A549 (cell line): ENCODE measurements around the gene KCNJ6. TPM values are rescaled to one million over a fixed set of nuclear protein-coding genes. Genes with fewer than 3 reads are reported as not detected.

Source experiments
- ATAC-seq, 2 experiments: fragments of 200-7000 bp in 1 of 2; fragments of >200 bp in 1 of 2; cut with Nextera tagmentation in 1 of 2; cut with Tn5 transposase in 1 of 2; 3 replicates each; pipeline versions ENCODE4 v1.8.0 to v1.9.1; 2018 to 2020; ENCODE audit warnings: mild to moderate bottlenecking in 1 of 2, moderate library complexity in 1 of 2
- CTCF ChIA-PET: fragments of 300-600 bp; sonication (Branson Sonifier 250); formaldehyde crosslinking; extraction: SDS; loops from one replicate; lab custom pipeline; 2021; ENCODE audit warnings: antibody characterized with exemption, inconsistent platforms; lab: Yijun Ruan, JAX
- POLR2A ChIA-PET: fragments of 350-600 bp; formaldehyde crosslinking; extraction: SDS; loops from one replicate; lab custom pipeline; 2021; ENCODE audit warnings: antibody characterized with exemption, inconsistent platforms; lab: Yijun Ruan, JAX
- DNase-seq, 2 experiments: peaks; one replicate each; pipeline versions ENCODE4 v3.0.0 to v3.0.0-alpha.2; 2011 to 2016; ENCODE audit warnings: low read depth in 1 of 2, low spot score in 1 of 2
- FAIRE-seq: peaks from 2 replicates; lab custom pipeline; 2011; peaks lifted over from hg19 to GRCh38; lab: Jason Lieb, UNC
- H3K27ac ChIP-seq, 2 experiments: fragments of >200 bp; sonication (Bioruptor Twin); formaldehyde crosslinking; 3 replicates each; pipeline ENCODE4 v1.5.1; 2016 to 2017
- H3K4me1 ChIP-seq: fragments of >200 bp; sonication (Bioruptor Twin); formaldehyde crosslinking; 3 replicates; pipeline ENCODE4 v1.6.1; 2016
- H3K4me2 ChIP-seq: fragments of >200 bp; sonication (Bioruptor Twin); formaldehyde crosslinking; 3 replicates; pipeline ENCODE4 v1.6.1; 2016
- H3K4me3 ChIP-seq: fragments of >200 bp; sonication (Bioruptor Twin); formaldehyde crosslinking; 3 replicates; pipeline ENCODE4 v1.5.1; 2016
- H3K9me3 ChIP-seq: fragments of >200 bp; sonication (Bioruptor Twin); formaldehyde crosslinking; 3 replicates; pipeline ENCODE4 v1.6.1; 2016
- CBX2 ChIP-seq: fragments of 200-600 bp; sonication (generic); IDR thresholded peaks from 2 replicates; pipeline ENCODE4 v1.6.1; 2016; ENCODE audit warnings: low read depth, mild to moderate bottlenecking, borderline replicate concordance
- CHD2 ChIP-seq: fragments of 150-350 bp; IDR thresholded peaks from 2 replicates; pipeline ENCODE4 v1.6.1; 2014; ENCODE audit warnings: low read length; ENCODE audit not compliant: partially characterized antibody
- EHMT2 ChIP-seq: fragments of 200-600 bp; sonication (generic); IDR thresholded peaks from 2 replicates; pipeline ENCODE4 v1.6.1; 2016; ENCODE audit warnings: antibody characterized with exemption, low read depth, mild to moderate bottlenecking, moderate library complexity
- FOSB ChIP-seq: fragments of 250-450 bp; sonication (Bioruptor Pico); IDR thresholded peaks from 2 replicates; pipeline ENCODE4 v1.5.0; 2020; ENCODE audit warnings: mild to moderate bottlenecking, moderate library complexity
- FOSL2 ChIP-seq, 2 experiments: fragments of 450-650 bp in 1 of 2; fragments of >200 bp in 1 of 2; sonication (Bioruptor Twin) in 1 of 2; formaldehyde crosslinking; IDR thresholded peaks; 2 replicates each; pipeline versions ENCODE4 v1.5.0 to v1.6.1; 2016 to 2020; ENCODE audit warnings: mild to moderate bottlenecking in 1 of 2, moderate library complexity in 1 of 2
- GATA3 ChIP-seq: IDR thresholded peaks from 2 replicates; pipeline ENCODE4 v1.6.1; 2012; ENCODE audit warnings: borderline replicate concordance
- HDAC2 ChIP-seq: fragments of 200-600 bp; sonication (generic); IDR thresholded peaks from 2 replicates; pipeline ENCODE4 v1.6.1; 2016
- HOXB5 ChIP-seq: fragments of 250-450 bp; sonication (Bioruptor Pico); IDR thresholded peaks from 2 replicates; pipeline ENCODE4 v1.5.0; 2020; ENCODE audit warnings: mild to moderate bottlenecking, moderate library complexity
- JUNB ChIP-seq: fragments of >200 bp; sonication (Bioruptor Twin); formaldehyde crosslinking; IDR thresholded peaks from 2 replicates; pipeline ENCODE4 v1.6.1; 2016
- KDM5A ChIP-seq: fragments of 200-600 bp; sonication (generic); IDR thresholded peaks from 2 replicates; pipeline ENCODE4 v1.6.1; 2016; ENCODE audit warnings: antibody characterized with exemption, mild to moderate bottlenecking
- MAFK ChIP-seq: fragments of 450-650 bp; IDR thresholded peaks from 2 replicates; pipeline ENCODE4 v1.6.1; 2014; ENCODE audit not compliant: partially characterized antibody
- NPAS2 ChIP-seq: fragments of 250-450 bp; sonication (Bioruptor Pico); IDR thresholded peaks from 2 replicates; pipeline ENCODE4 v1.8.0; 2022; ENCODE audit warnings: mild to moderate bottlenecking, moderate library complexity, borderline replicate concordance
- PHF8 ChIP-seq: fragments of 200-600 bp; sonication (generic); IDR thresholded peaks from 2 replicates; pipeline ENCODE4 v1.6.1; 2016; ENCODE audit warnings: low read depth, mild to moderate bottlenecking, antibody characterized with exemption, moderate library complexity, borderline replicate concordance
- POLR2A ChIP-seq: IDR thresholded peaks from 2 replicates; pipeline ENCODE4 v1.6.1; 2012; ENCODE audit warnings: mild to moderate bottlenecking, low read length
- RAD21 ChIP-seq, 2 experiments: fragments of >200 bp in 1 of 2; sonication (Bioruptor Twin) in 1 of 2; formaldehyde crosslinking in 1 of 2; IDR thresholded peaks in 1 of 2; conservative IDR thresholded peaks in 1 of 2; 2 replicates in 1 of 2; 3 replicates in 1 of 2; pipeline ENCODE4 v1.6.1; 2012 to 2018; ENCODE audit warnings: inconsistent platforms in 1 of 2
- RARB ChIP-seq: fragments of 250-450 bp; sonication (Bioruptor Pico); IDR thresholded peaks from 2 replicates; pipeline ENCODE4 v1.8.0; 2021; ENCODE audit warnings: mild to moderate bottlenecking, moderate library complexity
- TFCP2L1 ChIP-seq: fragments of 250-450 bp; sonication (Bioruptor Pico); IDR thresholded peaks from 2 replicates; pipeline ENCODE4 v1.5.0; 2021; ENCODE audit warnings: mild to moderate bottlenecking
- TP53 ChIP-seq: fragments of 250-450 bp; sonication (Bioruptor Pico); IDR thresholded peaks from 2 replicates; pipeline ENCODE4 v1.5.0; 2021; ENCODE audit warnings: mild to moderate bottlenecking, moderate library complexity
- ZSCAN20 ChIP-seq: fragments of 250-450 bp; sonication (Bioruptor Pico); IDR thresholded peaks from 2 replicates; pipeline ENCODE4 v1.8.0; 2022; ENCODE audit warnings: mild to moderate bottlenecking, moderate library complexity
- WGBS: methylation state at CpG from one replicate; pipeline ENCODE4 v1.1.6; 2017; ENCODE audit errors: missing lambda C conversion rate; 5-methylcytosine and 5-hydroxymethylcytosine counted together
- polyA plus RNA-seq, 4 experiments: library from polyadenylated mRNA; depleted of rRNA in 3 of 4; stranded (reverse); fragments of >200 nt; fragmentation: RNase III in 1 of 4; extraction: RNeasy Plus Mini Kit Qiagen cat#74134 plus additional on column Dnase treatment in 1 of 4; gene quantifications; 2 replicates in 3 of 4; 3 replicates in 1 of 4; pipeline ENCODE4 v1.2.3, GENCODE V29; 2011 to 2017
- TF ChIP-seq, protein P1 (sequence below): fragments of >200 bp; sonication (Bioruptor Twin); formaldehyde crosslinking; IDR thresholded peaks from 3 replicates; pipeline ENCODE4 v1.5.1; 2016
- TF ChIP-seq, protein P2 (sequence below): fragments of >200 bp; sonication (Bioruptor Twin); formaldehyde crosslinking; IDR thresholded peaks from 3 replicates; pipeline ENCODE4 v1.6.1; 2016

KCNJ6 gene
- polyA plus RNA-seq, 2 of the 4 experiments (the other 2 are of a cell fraction), result 0.68 to 1.4 TPM

GRCh38 chr21:37888659-37889058 is 27.6 kb downstream of the KCNJ6 start:
- no peak for TF ChIP-seq RARB (CRISPR knock-in tag)
- TF ChIP-seq CBX2, result no peak
- TF ChIP-seq KDM5A, result no peak
- TF ChIP-seq GATA3, result no peak
- no peak for TF ChIP-seq POLR2A
- TF ChIP-seq HOXB5 (CRISPR knock-in tag), result no peak
- no peak for TF ChIP-seq MAFK
- TF ChIP-seq RAD21 (conservative IDR thresholded peaks at IDR 0.05 in 1 of 2, IDR thresholded peaks at IDR 0.05 in 1 of 2), result no peak
- TF ChIP-seq FOSL2 (IDR thresholded peaks at IDR 0.05), result no peak
- no peak for TF ChIP-seq FOSL2 (CRISPR knock-in tag; IDR thresholded peaks at IDR 0.05)
- TF ChIP-seq PHF8, result no peak
- TF ChIP-seq JUNB, result no peak
- no peak for TF ChIP-seq HDAC2
- TF ChIP-seq, protein P1, sequence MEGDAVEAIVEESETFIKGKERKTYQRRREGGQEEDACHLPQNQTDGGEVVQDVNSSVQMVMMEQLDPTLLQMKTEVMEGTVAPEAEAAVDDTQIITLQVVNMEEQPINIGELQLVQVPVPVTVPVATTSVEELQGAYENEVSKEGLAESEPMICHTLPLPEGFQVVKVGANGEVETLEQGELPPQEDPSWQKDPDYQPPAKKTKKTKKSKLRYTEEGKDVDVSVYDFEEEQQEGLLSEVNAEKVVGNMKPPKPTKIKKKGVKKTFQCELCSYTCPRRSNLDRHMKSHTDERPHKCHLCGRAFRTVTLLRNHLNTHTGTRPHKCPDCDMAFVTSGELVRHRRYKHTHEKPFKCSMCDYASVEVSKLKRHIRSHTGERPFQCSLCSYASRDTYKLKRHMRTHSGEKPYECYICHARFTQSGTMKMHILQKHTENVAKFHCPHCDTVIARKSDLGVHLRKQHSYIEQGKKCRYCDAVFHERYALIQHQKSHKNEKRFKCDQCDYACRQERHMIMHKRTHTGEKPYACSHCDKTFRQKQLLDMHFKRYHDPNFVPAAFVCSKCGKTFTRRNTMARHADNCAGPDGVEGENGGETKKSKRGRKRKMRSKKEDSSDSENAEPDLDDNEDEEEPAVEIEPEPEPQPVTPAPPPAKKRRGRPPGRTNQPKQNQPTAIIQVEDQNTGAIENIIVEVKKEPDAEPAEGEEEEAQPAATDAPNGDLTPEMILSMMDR, result no peak
- TF ChIP-seq, protein P2, sequence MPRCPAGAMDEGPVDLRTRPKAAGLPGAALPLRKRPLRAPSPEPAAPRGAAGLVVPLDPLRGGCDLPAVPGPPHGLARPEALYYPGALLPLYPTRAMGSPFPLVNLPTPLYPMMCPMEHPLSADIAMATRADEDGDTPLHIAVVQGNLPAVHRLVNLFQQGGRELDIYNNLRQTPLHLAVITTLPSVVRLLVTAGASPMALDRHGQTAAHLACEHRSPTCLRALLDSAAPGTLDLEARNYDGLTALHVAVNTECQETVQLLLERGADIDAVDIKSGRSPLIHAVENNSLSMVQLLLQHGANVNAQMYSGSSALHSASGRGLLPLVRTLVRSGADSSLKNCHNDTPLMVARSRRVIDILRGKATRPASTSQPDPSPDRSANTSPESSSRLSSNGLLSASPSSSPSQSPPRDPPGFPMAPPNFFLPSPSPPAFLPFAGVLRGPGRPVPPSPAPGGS, result no peak
- TF ChIP-seq CHD2, result no peak
- TF ChIP-seq NPAS2 (CRISPR knock-in tag), result no peak
- TF ChIP-seq EHMT2, result no peak
- no peak for TF ChIP-seq ZSCAN20 (CRISPR knock-in tag)
- no peak for TF ChIP-seq TP53 (CRISPR knock-in tag)
- no peak for TF ChIP-seq FOSB (CRISPR knock-in tag)
- TF ChIP-seq, all 56 proteins: peak for 0
- H3K27ac ChIP-seq, result no peak overlapping the region
- ATAC-seq, result no peak
- no peak for FAIRE-seq
- H3K4me3 ChIP-seq, result no peak overlapping the region
- no peaks in the 10 kb centered on the region for H3K9me3 ChIP-seq
- no peak overlapping the region for H3K4me2 ChIP-seq
- DNase-seq, result no peak
- ChIA-PET CTCF (interaction anchor here (1.2 kb wide), 1 partner anchor 33 kb away, joined by 3 read pairs; no protein-coding TSS in a partner anchor), POLR2A (no interaction called here)
- H3K4me1 ChIP-seq, result peaks cover 9% of the 10 kb centered on the region; the same call in 2 of the 3 replicates
- WGBS, result 63% methylated on average over 6 of the region's 6 CpGs

DNA sequence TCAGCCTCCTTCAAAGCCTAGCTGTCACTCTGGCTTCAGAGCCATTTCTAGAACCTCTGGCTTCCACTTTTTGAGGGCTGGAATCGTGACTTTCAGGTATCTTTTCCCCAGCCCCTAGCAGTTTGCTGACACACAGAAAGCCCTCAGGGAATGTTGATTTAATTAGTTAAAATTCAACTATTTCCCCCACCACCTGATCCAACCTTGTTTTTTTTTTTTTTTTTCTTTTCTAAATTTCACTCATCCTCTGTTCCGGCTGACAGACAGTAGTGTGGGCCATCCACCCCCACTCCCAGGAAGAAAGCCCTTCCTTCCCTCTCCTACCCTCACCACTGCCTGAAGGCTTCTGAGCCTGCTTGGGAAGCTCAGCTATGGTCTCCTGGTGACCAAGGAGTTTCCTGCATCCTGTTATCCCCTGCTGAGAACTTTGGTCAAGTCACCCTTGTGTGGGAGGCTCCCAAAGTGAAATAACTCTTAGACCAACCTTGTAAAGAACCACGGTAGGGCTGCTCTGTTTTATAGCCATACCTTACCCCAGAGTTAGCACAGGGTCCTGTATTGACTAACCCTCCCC is 29.4 kb downstream of the KCNJ6 start:
- ChIA-PET POLR2A (no interaction called here), CTCF (interaction anchor here (0.8 to 1.6 kb wide), 2 partner anchors 47 to 174 kb away, joined by 3 to 5 read pairs; no protein-coding TSS in a partner anchor)
- Histone ChIP-seq H3K27ac (no peak overlapping the region), H3K4me1 (peaks cover 9% of the 10 kb centered on the region; the same call in 2 of the 3 replicates), H3K4me2 (peak overlapping the region; percentile 36), H3K4me3 (no peak overlapping the region), H3K9me3 (no peaks in the 10 kb centered on the region)
- WGBS, result 34% methylated on average over 3 of the region's 3 CpGs
- no peak for ATAC-seq
- DNase-seq, result no peak
- no peak for FAIRE-seq
- TF ChIP-seq TFCP2L1 (CRISPR knock-in tag), result no peak
- no peak for TF ChIP-seq EHMT2
- TF ChIP-seq RARB (CRISPR knock-in tag), result no peak
- TF ChIP-seq, protein P1, result no peak
- no peak for TF ChIP-seq FOSL2 (IDR thresholded peaks at IDR 0.05)
- TF ChIP-seq FOSL2 (CRISPR knock-in tag; IDR thresholded peaks at IDR 0.05), result no peak
